SK-N-SH (cell line): Measurements from ENCODE around the gene CFAP20. TPM values are rescaled to one million over a fixed set of nuclear protein-coding genes. Genes with fewer than 3 reads are reported as not detected.
A peak's percentile ranks its signal among the peaks of the same experiment; 100 is the strongest.

Experiments
- CTCF ChIA-PET: fragments of 300-600, 350-600 bp; formaldehyde crosslinking; extraction: SDS; loops from one replicate; lab custom pipeline; 2021; lab: Yijun Ruan, JAX
- POLR2A ChIA-PET: fragments of 350-600 bp; sonication (Branson Sonifier 250); formaldehyde crosslinking; extraction: SDS; loops from one replicate; lab custom pipeline; 2020; ENCODE audit warnings: antibody characterized with exemption, inconsistent platforms; lab: Yijun Ruan, JAX
- DNase-seq: peaks from one replicate; pipeline ENCODE4 v3.0.0; 2012
- H2AFZ ChIP-seq: fragments of 200-600 bp; sonication (generic); 2 replicates; pipeline ENCODE4 v1.8.1; 2016; ENCODE audit warnings: antibody characterized with exemption, mild to moderate bottlenecking, low read depth
- H3F3A ChIP-seq: fragments of 200-600 bp; sonication (generic); replicated peaks from 2 replicates; pipeline ENCODE3; 2016; ENCODE audit warnings: antibody characterized with exemption, mild to moderate bottlenecking; ENCODE audit not compliant: insufficient read depth
- H3K27ac ChIP-seq, 2 experiments: fragments of 200-500 bp in 1 of 2; fragments of 200-600 bp in 1 of 2; sonication (Bioruptor generic) in 1 of 2; sonication (generic), shearing (Covaris generic) in 1 of 2; 2 replicates each; pipeline versions ENCODE4 v1.5.1 to v1.6.1; 2014 to 2016; ENCODE audit warnings: low read depth in 2 of 2, inconsistent platforms in 1 of 2, low read length in 1 of 2, mild to moderate bottlenecking in 1 of 2, mixed read lengths in 1 of 2
- H3K27me3 ChIP-seq: fragments of 200-600 bp; sonication (generic), shearing (Covaris generic); 2 replicates; pipeline ENCODE4 v1.6.1; 2016; ENCODE audit warnings: mixed run types; ENCODE audit not compliant: insufficient read depth
- H3K36me3 ChIP-seq, 2 experiments: fragments of 200-500 bp in 1 of 2; fragments of 200-600 bp in 1 of 2; sonication (Bioruptor generic) in 1 of 2; sonication (generic) in 1 of 2; replicated peaks in 1 of 2; 2 replicates each; pipeline versions ENCODE3 to v1.5.1; 2014 to 2016; ENCODE audit warnings: low read length in 1 of 2, mild to moderate bottlenecking in 1 of 2; ENCODE audit not compliant: insufficient read depth in 2 of 2, control insufficient read depth in 1 of 2
- H3K4me1 ChIP-seq, 2 experiments: fragments of 200-500 bp in 1 of 2; fragments of 200-600 bp in 1 of 2; sonication (Bioruptor generic) in 1 of 2; sonication (generic), shearing (Covaris generic) in 1 of 2; 2 replicates each; pipeline versions ENCODE4 v1.5.1 to v1.6.1; 2014 to 2016; ENCODE audit warnings: low read depth in 1 of 2, low read length in 1 of 2, mixed run types in 1 of 2; ENCODE audit not compliant: insufficient read depth in 2 of 2, control insufficient read depth in 1 of 2
- H3K4me2 ChIP-seq: fragments of 200-600 bp; sonication (generic), shearing (Covaris generic); 2 replicates; pipeline ENCODE4 v1.6.1; 2017; ENCODE audit warnings: mixed run types
- H3K4me3 ChIP-seq, 2 experiments: fragments of 200-500 bp in 1 of 2; fragments of 200-600 bp in 1 of 2; sonication (Bioruptor generic) in 1 of 2; sonication (generic), shearing (Covaris generic) in 1 of 2; 2 replicates each; pipeline versions ENCODE4 v1.5.1 to v1.8.1; 2014 to 2016; ENCODE audit warnings: low read depth in 2 of 2, inconsistent platforms in 1 of 2, low read length in 1 of 2, mild to moderate bottlenecking in 1 of 2, mixed read lengths in 1 of 2, moderate library complexity in 1 of 2
- H3K79me2 ChIP-seq: fragments of 200-600 bp; sonication (generic); 2 replicates; pipeline ENCODE4 v1.8.1; 2017; ENCODE audit warnings: mild to moderate bottlenecking; ENCODE audit not compliant: insufficient read depth
- H3K9ac ChIP-seq: fragments of 200-600 bp; sonication (generic); 2 replicates; pipeline ENCODE4 v1.6.1; 2017; ENCODE audit warnings: mixed run types
- H3K9me2 ChIP-seq: fragments of 200-600 bp; sonication (generic); 2 replicates; pipeline ENCODE4 v1.6.1; 2017; ENCODE audit warnings: mixed run types
- H3K9me3 ChIP-seq: fragments of 200-600 bp; sonication (generic); 2 replicates; pipeline ENCODE4 v1.6.1; 2017; ENCODE audit warnings: mixed run types, mild to moderate bottlenecking, moderate library complexity
- H4K20me1 ChIP-seq: fragments of 200-600 bp; sonication (generic); 2 replicates; pipeline ENCODE4 v1.6.1; 2017; ENCODE audit warnings: mild to moderate bottlenecking, mixed run types; ENCODE audit not compliant: insufficient read depth
- CTCF ChIP-seq: fragments of 200-600 bp; sonication (generic); IDR thresholded peaks from 2 replicates; pipeline ENCODE4 v1.6.1; 2017; ENCODE audit warnings: antibody characterized with exemption, mild to moderate bottlenecking, moderate library complexity
- ELF1 ChIP-seq: IDR thresholded peaks from 2 replicates; pipeline ENCODE4 v1.4.0; 2012
- EP300 ChIP-seq, 2 experiments: IDR thresholded peaks; 2 replicates each; pipeline versions ENCODE4 v1.4.0 to v1.6.1; 2012; ENCODE audit warnings: borderline replicate concordance in 1 of 2, low read depth in 1 of 2, low read length in 1 of 2
- FOSL2 ChIP-seq: IDR thresholded peaks from 2 replicates; pipeline ENCODE4 v1.4.0; 2012; ENCODE audit warnings: low read depth, mild to moderate bottlenecking, moderate library complexity, borderline replicate concordance
- FOXJ3 ChIP-seq: sonication (generic); formaldehyde crosslinking; IDR thresholded peaks from 2 replicates; pipeline ENCODE4 v1.5.1; 2020; ENCODE audit warnings: mild to moderate bottlenecking, missing genetic modification reagents
- GABPA ChIP-seq: IDR thresholded peaks from 2 replicates; pipeline ENCODE4 v1.4.0; 2012; ENCODE audit warnings: low read depth, mild to moderate bottlenecking
- JUND ChIP-seq: IDR thresholded peaks from 2 replicates; pipeline ENCODE4 v1.4.0; 2012
- NFIC ChIP-seq: IDR thresholded peaks from 2 replicates; pipeline ENCODE4 v1.4.0; 2012; ENCODE audit warnings: borderline replicate concordance
- RAD21 ChIP-seq: IDR thresholded peaks from 2 replicates; pipeline ENCODE4 v1.6.1; 2012; ENCODE audit warnings: mild to moderate bottlenecking, low read length
- REST ChIP-seq: IDR thresholded peaks from 2 replicates; pipeline ENCODE4 v1.6.1; 2012; ENCODE audit warnings: mild to moderate bottlenecking, low read depth, low read length, moderate library complexity
- RXRA ChIP-seq: IDR thresholded peaks from 2 replicates; pipeline ENCODE4 v1.4.0; 2012; ENCODE audit warnings: low read depth, mild to moderate bottlenecking, borderline replicate concordance
- TAF1 ChIP-seq: IDR thresholded peaks from 2 replicates; pipeline ENCODE4 v1.6.1; 2012; ENCODE audit warnings: low read depth, mild to moderate bottlenecking, low read length, moderate library complexity, borderline replicate concordance
- TEAD4 ChIP-seq: IDR thresholded peaks from 2 replicates; pipeline ENCODE4 v1.4.0; 2012; ENCODE audit warnings: mild to moderate bottlenecking, borderline replicate concordance; ENCODE audit not compliant: insufficient read depth
- USF1 ChIP-seq: IDR thresholded peaks from 2 replicates; pipeline ENCODE4 v1.4.0; 2012; ENCODE audit warnings: low read depth, borderline replicate concordance
- USF2 ChIP-seq: fragments of 150-350 bp; IDR thresholded peaks from 2 replicates; pipeline ENCODE4 v1.6.1; 2017; ENCODE audit warnings: antibody characterized with exemption, low read length, low read depth, borderline replicate concordance
- WGBS: methylation state at CpG from one replicate; pipeline ENCODE4 v1.1.6; 2017; ENCODE audit warnings: low lambda C conversion rate; 5-methylcytosine and 5-hydroxymethylcytosine counted together
- polyA plus RNA-seq, 3 experiments: library from polyadenylated mRNA; depleted of rRNA; stranded (reverse); fragments of >200 nt; gene quantifications; 2 replicates each; pipeline ENCODE4 v1.2.3, GENCODE V29; 2012
- TF ChIP-seq, protein P1 (sequence below): fragments of 150-350 bp; IDR thresholded peaks from 2 replicates; pipeline ENCODE4 v1.6.1; 2016; ENCODE audit warnings: mild to moderate bottlenecking, low read depth, low read length

The CFAP20 gene
- polyA plus RNA-seq, 1 of the 3 experiments (the other 2 are of a cell fraction) = 61.6 TPM

GRCh38 chr16:58124601-58124915, 4.6 kb downstream of the CFAP20 start:
- Histone ChIP-seq H3K36me3 (no peaks in the 10 kb centered on the region), H3K4me1 (peaks cover 35 to 60% of the 10 kb centered on the region in 2 experiments), H2AFZ (no peak overlapping the region), H3K9me2 (no peaks in the 10 kb centered on the region), H3K79me2 (peaks cover 89% of the 10 kb centered on the region), H3K27ac (peak overlapping the region; percentile 7 to 50; a peak in 2 of 4 replicates), H3K27me3 (no peaks in the 10 kb centered on the region), H3K4me2 (no peak overlapping the region), H3K9ac (no peak overlapping the region), H4K20me1 (peaks cover 82% of the 10 kb centered on the region), H3F3A (peaks cover 11% of the 10 kb centered on the region), H3K9me3 (no peaks in the 10 kb centered on the region), H3K4me3 (no peak overlapping the region)
- ChIA-PET POLR2A (no interaction called here), CTCF (interaction anchor here (1.4 to 2.1 kb wide), 3 partner anchors 94 to 367 kb away, joined by 3 to 8 read pairs (median 5); no protein-coding TSS in a partner anchor)
- WGBS = 29% methylated on average over 1 of the region's 1 CpG
- TF ChIP-seq, protein P1, sequence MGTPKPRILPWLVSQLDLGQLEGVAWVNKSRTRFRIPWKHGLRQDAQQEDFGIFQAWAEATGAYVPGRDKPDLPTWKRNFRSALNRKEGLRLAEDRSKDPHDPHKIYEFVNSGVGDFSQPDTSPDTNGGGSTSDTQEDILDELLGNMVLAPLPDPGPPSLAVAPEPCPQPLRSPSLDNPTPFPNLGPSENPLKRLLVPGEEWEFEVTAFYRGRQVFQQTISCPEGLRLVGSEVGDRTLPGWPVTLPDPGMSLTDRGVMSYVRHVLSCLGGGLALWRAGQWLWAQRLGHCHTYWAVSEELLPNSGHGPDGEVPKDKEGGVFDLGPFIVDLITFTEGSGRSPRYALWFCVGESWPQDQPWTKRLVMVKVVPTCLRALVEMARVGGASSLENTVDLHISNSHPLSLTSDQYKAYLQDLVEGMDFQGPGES = no peak
- TF ChIP-seq TEAD4 = no peak
- TF ChIP-seq FOSL2 = no peak
- DNase-seq = no peak

- Histone ChIP-seq H3K4me1 (peaks cover 40 to 65% of the 10 kb centered on the region in 2 experiments), H3K27me3 (no peaks in the 10 kb centered on the region), H3K36me3 (no peaks in the 10 kb centered on the region), H2AFZ (no peak overlapping the region), H3F3A (peaks cover 11% of the 10 kb centered on the region), H3K9me3 (no peaks in the 10 kb centered on the region), H3K4me2 (no peak overlapping the region), H4K20me1 (peaks cover 87% of the 10 kb centered on the region), H3K9me2 (no peaks in the 10 kb centered on the region), H3K9ac (no peak overlapping the region), H3K27ac (peak overlapping the region; percentile 7 to 50; a peak in 2 of 4 replicates), H3K79me2 (peaks cover 94% of the 10 kb centered on the region), H3K4me3 (no peak overlapping the region)
- no peak for DNase-seq
- POLR2A ChIA-PET = no interaction called here
- 89% methylated on average over 8 of the region's 8 CpGs for WGBS
- CTCF ChIA-PET = interaction anchor here (1.2 to 7.5 kb wide), 7 partner anchors 89 to 114 kb away, joined by 3 to 123 read pairs (median 72); partner anchors contain the start of gene MMP15
- TF ChIP-seq RAD21 (no peak), TAF1 (no peak), ELF1 (no peak), RXRA (no peak), USF2 (no peak), CTCF (no peak), GABPA (no peak), NFIC (no peak), EP300 (IDR thresholded peaks at IDR 0.05; ENCODE audit: borderline replicate concordance in 1 of 2, low read depth in 1 of 2, low read length in 1 of 2) (no peak), REST (no peak), USF1 (no peak), JUND (no peak), FOXJ3 (CRISPR knock-in tag) (no peak)
- TF ChIP-seq, protein P1 = no peak
Observed at GRCh38 chr16:58123896-58124600, 5.1 kb downstream of the CFAP20 start.
